GM23338 (cell line): ENCODE measurements around the gene OR2F1. TPM values are rescaled to one million over a fixed set of nuclear protein-coding genes. Genes with fewer than 3 reads are reported as not detected.

ENCODE experiments used
- ATAC-seq: fragments of 200-7000 bp; cut with Tn5 transposase; 3 replicates; pipeline ENCODE4 v1.9.1; 2020
- DNase-seq: peaks from one replicate; pipeline ENCODE4 v3.0.0-alpha.2; 2015; ENCODE audit warnings: low spot score
- H2AFZ ChIP-seq: fragments of 200-600 bp; sonication (generic); 2 replicates; pipeline ENCODE4 v1.8.0; 2016; ENCODE audit warnings: antibody characterized with exemption, mild to moderate bottlenecking, moderate library complexity
- H3F3A ChIP-seq: fragments of 200-600 bp; sonication (generic); replicated peaks from 2 replicates; pipeline ENCODE4 v1.8.0; 2017; ENCODE audit warnings: antibody characterized with exemption, mixed run types, low read depth
- H3K27ac ChIP-seq: fragments of 200-600 bp; sonication (generic); 2 replicates; pipeline ENCODE4 v1.6.1; 2016; ENCODE audit warnings: low read depth
- H3K27me3 ChIP-seq: fragments of 200-600 bp; sonication (generic); 2 replicates; pipeline ENCODE4 v1.8.0; 2016; ENCODE audit warnings: mild to moderate bottlenecking, mixed run types, moderate library complexity; ENCODE audit not compliant: insufficient read depth
- H3K36me3 ChIP-seq: fragments of 200-600 bp; sonication (generic); 2 replicates; pipeline ENCODE4 v1.8.0; 2016; ENCODE audit warnings: mild to moderate bottlenecking; ENCODE audit not compliant: insufficient read depth
- H3K4me1 ChIP-seq: fragments of 200-600 bp; sonication (generic); 2 replicates; pipeline ENCODE4 v1.8.0; 2016; ENCODE audit warnings: mild to moderate bottlenecking, moderate library complexity; ENCODE audit not compliant: insufficient read depth
- H3K4me2 ChIP-seq: fragments of 200-600 bp; sonication (generic); 2 replicates; pipeline ENCODE4 v1.7.1; 2017; ENCODE audit warnings: mixed run types
- H3K4me3 ChIP-seq: fragments of 200-600 bp; sonication (generic); 2 replicates; pipeline ENCODE4 v1.6.1; 2016; ENCODE audit warnings: mixed run types
- H3K79me2 ChIP-seq: fragments of 200-600 bp; sonication (generic); replicated peaks from 2 replicates; pipeline ENCODE4 v1.8.0; 2017; ENCODE audit warnings: mild to moderate bottlenecking; ENCODE audit not compliant: insufficient read depth
- H3K9me2 ChIP-seq: fragments of 200-600 bp; sonication (generic); 2 replicates; pipeline ENCODE4 v1.8.0; 2017; ENCODE audit not compliant: insufficient read depth
- H4K20me1 ChIP-seq: fragments of 200-600 bp; sonication (generic); replicated peaks from 2 replicates; pipeline ENCODE4 v1.8.0; 2017; ENCODE audit warnings: mild to moderate bottlenecking; ENCODE audit not compliant: insufficient read depth
- H3K27ac Mint-ChIP-seq: 2 replicates; pipeline ENCODE4 v1.8.0; 2020; ENCODE audit warnings: inconsistent platforms, mild to moderate bottlenecking, moderate library complexity, mixed read lengths
- H3K27me3 Mint-ChIP-seq: 3 replicates; pipeline ENCODE4 v1.8.0; 2022; ENCODE audit warnings: low read depth, mild to moderate bottlenecking, moderate library complexity, mixed read lengths, inconsistent platforms; ENCODE audit not compliant: insufficient read depth, poor library complexity
- H3K36me3 Mint-ChIP-seq: 3 replicates; pipeline ENCODE4 v1.8.0; 2021; ENCODE audit warnings: low read depth, mild to moderate bottlenecking, inconsistent platforms, moderate library complexity, mixed read lengths
- H3K4me1 Mint-ChIP-seq: 3 replicates; pipeline ENCODE4 v1.8.0; 2020; ENCODE audit warnings: mild to moderate bottlenecking, inconsistent platforms, mixed read lengths
- H3K4me3 Mint-ChIP-seq: 3 replicates; pipeline ENCODE4 v1.8.0; 2021; ENCODE audit warnings: moderate library complexity, mild to moderate bottlenecking, inconsistent platforms, mixed read lengths
- H3K9me3 Mint-ChIP-seq: 3 replicates; pipeline ENCODE4 v1.8.0; 2020; ENCODE audit warnings: moderate library complexity, mild to moderate bottlenecking, inconsistent platforms, mixed read lengths
- CREB1 ChIP-seq: fragments of 250-450 bp; sonication (Bioruptor Pico); IDR thresholded peaks from 2 replicates; pipeline ENCODE4 v1.5.0; 2020; ENCODE audit warnings: low read depth, mild to moderate bottlenecking, moderate library complexity
- EZH2 ChIP-seq: fragments of 200-600 bp; sonication (generic); IDR thresholded peaks from one replicate; pipeline ENCODE4 v1.8.0; 2017; ENCODE audit warnings: antibody characterized with exemption, mild to moderate bottlenecking, low read depth; ENCODE audit not compliant: unreplicated experiment
- EZH2phosphoT487 ChIP-seq: fragments of 200-600 bp; sonication (generic); IDR thresholded peaks from one replicate; pipeline ENCODE4 v1.8.1; 2018; ENCODE audit warnings: antibody characterized with exemption; ENCODE audit not compliant: unreplicated experiment
- JUNB ChIP-seq: IDR thresholded peaks from one replicate; pipeline ENCODE4 v1.6.1; 2016; ENCODE audit warnings: antibody characterized with exemption; ENCODE audit not compliant: unreplicated experiment
- NANOG ChIP-seq: IDR thresholded peaks from 2 replicates; pipeline ENCODE4 v1.6.1; 2016; ENCODE audit warnings: antibody characterized with exemption, borderline replicate concordance
- POLR2AphosphoS5 ChIP-seq: IDR thresholded peaks from 2 replicates; pipeline ENCODE4 v1.6.1; 2016; ENCODE audit warnings: antibody characterized with exemption, low read depth
- STAT1 ChIP-seq: IDR thresholded peaks from one replicate; pipeline ENCODE4 v1.6.1; 2016; ENCODE audit warnings: antibody characterized with exemption; ENCODE audit not compliant: unreplicated experiment
- ZNF114 ChIP-seq: fragments of 250-450 bp; sonication (Bioruptor Pico); IDR thresholded peaks from 2 replicates; pipeline ENCODE4 v1.5.0; 2020; ENCODE audit warnings: mild to moderate bottlenecking, moderate library complexity
- ZNF331 ChIP-seq: fragments of 250-450 bp; sonication (Bioruptor Pico); IDR thresholded peaks from 2 replicates; pipeline ENCODE4 v1.5.0; 2020; ENCODE audit warnings: low read depth, mild to moderate bottlenecking, moderate library complexity
- long read RNA-seq: library from polyadenylated mRNA; unstranded; transcript quantifications from one replicate; pipeline ENCODE4 v2.0.0, GENCODE V29; 2020; ENCODE audit not compliant: unreplicated experiment
- polyA plus RNA-seq: library from polyadenylated mRNA; unstranded; fragments of >200 nt; fragmentation: Nextera tagmentation; extraction: Ambion mirVana; gene quantifications from 2 replicates; pipeline ENCODE4 v1.2.1, GENCODE V29; 2016
- total RNA-seq: library from RNA; depleted of rRNA; stranded (reverse); fragments of >200 nt; shearing (Covaris generic); gene quantifications from 2 replicates; pipeline ENCODE4 v1.2.3, GENCODE V29; 2014; rRNA removed
- TF ChIP-seq, protein P1 (sequence below): fragments of 250-450 bp; sonication (Bioruptor Pico); IDR thresholded peaks from 2 replicates; pipeline ENCODE4 v1.5.0; 2020; ENCODE audit warnings: mild to moderate bottlenecking, moderate library complexity
- TF ChIP-seq, protein P2 (sequence below), 2 experiments: fragments of 200-600 bp in 1 of 2; sonication (generic) in 1 of 2; conservative IDR thresholded peaks; 2 replicates each; pipeline versions ENCODE4 v1.5.1 to v1.6.1; 2016 to 2017; ENCODE audit warnings: antibody characterized with exemption in 2 of 2, low read depth in 2 of 2, mild to moderate bottlenecking in 2 of 2, moderate library complexity in 1 of 2
- TF ChIP-seq, protein P3 (sequence below): IDR thresholded peaks from 2 replicates; pipeline ENCODE4 v1.6.1; 2016; ENCODE audit warnings: antibody characterized with exemption
- TF ChIP-seq, protein P4 (sequence below): IDR thresholded peaks from one replicate; pipeline ENCODE4 v1.6.1; 2018; ENCODE audit warnings: antibody characterized with exemption; ENCODE audit not compliant: unreplicated experiment

OR2F1 gene, protein sequence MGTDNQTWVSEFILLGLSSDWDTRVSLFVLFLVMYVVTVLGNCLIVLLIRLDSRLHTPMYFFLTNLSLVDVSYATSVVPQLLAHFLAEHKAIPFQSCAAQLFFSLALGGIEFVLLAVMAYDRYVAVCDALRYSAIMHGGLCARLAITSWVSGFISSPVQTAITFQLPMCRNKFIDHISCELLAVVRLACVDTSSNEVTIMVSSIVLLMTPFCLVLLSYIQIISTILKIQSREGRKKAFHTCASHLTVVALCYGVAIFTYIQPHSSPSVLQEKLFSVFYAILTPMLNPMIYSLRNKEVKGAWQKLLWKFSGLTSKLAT
- total RNA-seq (0.04 TPM in 1 of 2 replicates, not detected in the other), polyA plus RNA-seq (not detected in 2 replicates)
- long read RNA-seq, partial matches to known transcripts: 0 of 1 reads
- long read RNA-seq, other reads (novel, unspliced or antisense): 0 of 1 reads

DNA sequence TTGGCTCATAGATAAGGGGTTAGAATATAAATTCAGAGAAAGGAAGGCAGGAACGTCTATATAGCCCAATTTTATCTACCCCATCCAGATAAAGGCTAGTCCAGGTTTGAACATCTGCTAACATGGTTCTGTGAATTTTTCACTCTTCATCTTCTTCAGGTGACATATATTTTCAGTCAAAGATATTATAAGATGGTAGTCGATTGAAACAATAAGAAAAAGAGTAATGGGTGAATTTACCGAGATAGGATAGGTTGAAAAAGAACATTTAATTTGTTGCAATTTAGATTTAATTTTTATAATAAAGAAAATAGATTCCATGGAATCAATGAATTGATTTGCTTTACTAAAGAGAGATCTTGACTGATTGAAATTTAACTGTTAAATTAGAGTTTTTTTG, at the start of gene OR2F1:
TSS of gene OR2F1 (plus strand) at position 301 of the 400 bp plus-strand sequence. CDS start 5,127 bp downstream, outside the sequence.
- Mint-ChIP-seq H3K9me3 (no peaks in the 10 kb centered on the region; the same call in 2 of the 3 replicates), H3K36me3 (no peaks in the 10 kb centered on the region), H3K4me1 (peaks cover 16% of the 10 kb centered on the region), H3K27me3 (no peaks in the 10 kb centered on the region), H3K27ac (no peak within 1 kb of the TSS), H3K4me3 (no peak within 1 kb of the TSS)
- Histone ChIP-seq H3K4me1 (peaks cover 3% of the 10 kb centered on the region; the same call in 1 of the 2 replicates), H3K4me3 (no peak within 1 kb of the TSS), H2AFZ (peak within 1 kb of the TSS; percentile 3; the same call in 1 of the 2 replicates), H3K36me3 (no peaks in the 10 kb centered on the region), H3K4me2 (no peak within 1 kb of the TSS), H3F3A (no peaks in the 10 kb centered on the region), H4K20me1 (no peaks in the 10 kb centered on the region), H3K9me2 (peaks cover 5% of the 10 kb centered on the region), H3K27ac (no peak within 1 kb of the TSS), H3K27me3 (no peaks in the 10 kb centered on the region), H3K79me2 (no peaks in the 10 kb centered on the region)
- ATAC-seq (no peak), DNase-seq (no peak)
- TF ChIP-seq ZNF114 (CRISPR knock-in tag): no peak
- TF ChIP-seq, protein P1, sequence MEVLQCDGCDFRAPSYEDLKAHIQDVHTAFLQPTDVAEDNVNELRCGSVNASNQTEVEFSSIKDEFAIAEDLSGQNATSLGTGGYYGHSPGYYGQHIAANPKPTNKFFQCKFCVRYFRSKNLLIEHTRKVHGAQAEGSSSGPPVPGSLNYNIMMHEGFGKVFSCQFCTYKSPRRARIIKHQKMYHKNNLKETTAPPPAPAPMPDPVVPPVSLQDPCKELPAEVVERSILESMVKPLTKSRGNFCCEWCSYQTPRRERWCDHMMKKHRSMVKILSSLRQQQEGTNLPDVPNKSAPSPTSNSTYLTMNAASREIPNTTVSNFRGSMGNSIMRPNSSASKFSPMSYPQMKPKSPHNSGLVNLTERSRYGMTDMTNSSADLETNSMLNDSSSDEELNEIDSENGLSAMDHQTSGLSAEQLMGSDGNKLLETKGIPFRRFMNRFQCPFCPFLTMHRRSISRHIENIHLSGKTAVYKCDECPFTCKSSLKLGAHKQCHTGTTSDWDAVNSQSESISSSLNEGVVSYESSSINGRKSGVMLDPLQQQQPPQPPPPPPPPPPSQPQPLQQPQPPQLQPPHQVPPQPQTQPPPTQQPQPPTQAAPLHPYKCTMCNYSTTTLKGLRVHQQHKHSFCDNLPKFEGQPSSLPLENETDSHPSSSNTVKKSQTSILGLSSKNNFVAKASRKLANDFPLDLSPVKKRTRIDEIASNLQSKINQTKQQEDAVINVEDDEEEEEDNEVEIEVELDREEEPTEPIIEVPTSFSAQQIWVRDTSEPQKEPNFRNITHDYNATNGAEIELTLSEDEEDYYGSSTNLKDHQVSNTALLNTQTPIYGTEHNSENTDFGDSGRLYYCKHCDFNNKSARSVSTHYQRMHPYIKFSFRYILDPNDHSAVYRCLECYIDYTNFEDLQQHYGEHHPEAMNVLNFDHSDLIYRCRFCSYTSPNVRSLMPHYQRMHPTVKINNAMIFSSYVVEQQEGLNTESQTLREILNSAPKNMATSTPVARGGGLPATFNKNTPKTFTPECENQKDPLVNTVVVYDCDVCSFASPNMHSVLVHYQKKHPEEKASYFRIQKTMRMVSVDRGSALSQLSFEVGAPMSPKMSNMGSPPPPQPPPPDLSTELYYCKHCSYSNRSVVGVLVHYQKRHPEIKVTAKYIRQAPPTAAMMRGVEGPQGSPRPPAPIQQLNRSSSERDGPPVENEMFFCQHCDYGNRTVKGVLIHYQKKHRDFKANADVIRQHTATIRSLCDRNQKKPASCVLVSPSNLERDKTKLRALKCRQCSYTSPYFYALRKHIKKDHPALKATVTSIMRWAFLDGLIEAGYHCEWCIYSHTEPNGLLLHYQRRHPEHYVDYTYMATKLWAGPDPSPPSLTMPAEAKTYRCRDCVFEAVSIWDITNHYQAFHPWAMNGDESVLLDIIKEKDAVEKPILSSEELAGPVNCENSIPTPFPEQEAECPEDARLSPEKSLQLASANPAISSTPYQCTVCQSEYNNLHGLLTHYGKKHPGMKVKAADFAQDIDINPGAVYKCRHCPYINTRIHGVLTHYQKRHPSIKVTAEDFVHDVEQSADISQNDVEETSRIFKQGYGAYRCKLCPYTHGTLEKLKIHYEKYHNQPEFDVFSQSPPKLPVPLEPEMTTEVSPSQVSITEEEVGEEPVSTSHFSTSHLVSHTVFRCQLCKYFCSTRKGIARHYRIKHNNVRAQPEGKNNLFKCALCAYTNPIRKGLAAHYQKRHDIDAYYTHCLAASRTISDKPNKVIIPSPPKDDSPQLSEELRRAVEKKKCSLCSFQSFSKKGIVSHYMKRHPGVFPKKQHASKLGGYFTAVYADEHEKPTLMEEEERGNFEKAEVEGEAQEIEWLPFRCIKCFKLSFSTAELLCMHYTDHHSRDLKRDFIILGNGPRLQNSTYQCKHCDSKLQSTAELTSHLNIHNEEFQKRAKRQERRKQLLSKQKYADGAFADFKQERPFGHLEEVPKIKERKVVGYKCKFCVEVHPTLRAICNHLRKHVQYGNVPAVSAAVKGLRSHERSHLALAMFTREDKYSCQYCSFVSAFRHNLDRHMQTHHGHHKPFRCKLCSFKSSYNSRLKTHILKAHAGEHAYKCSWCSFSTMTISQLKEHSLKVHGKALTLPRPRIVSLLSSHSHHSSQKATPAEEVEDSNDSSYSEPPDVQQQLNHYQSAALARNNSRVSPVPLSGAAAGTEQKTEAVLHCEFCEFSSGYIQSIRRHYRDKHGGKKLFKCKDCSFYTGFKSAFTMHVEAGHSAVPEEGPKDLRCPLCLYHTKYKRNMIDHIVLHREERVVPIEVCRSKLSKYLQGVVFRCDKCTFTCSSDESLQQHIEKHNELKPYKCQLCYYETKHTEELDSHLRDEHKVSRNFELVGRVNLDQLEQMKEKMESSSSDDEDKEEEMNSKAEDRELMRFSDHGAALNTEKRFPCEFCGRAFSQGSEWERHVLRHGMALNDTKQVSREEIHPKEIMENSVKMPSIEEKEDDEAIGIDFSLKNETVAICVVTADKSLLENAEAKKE (CRISPR knock-in tag): no peak
- TF ChIP-seq JUNB: no peak
- no peak for TF ChIP-seq NANOG
- TF ChIP-seq, protein P2, sequence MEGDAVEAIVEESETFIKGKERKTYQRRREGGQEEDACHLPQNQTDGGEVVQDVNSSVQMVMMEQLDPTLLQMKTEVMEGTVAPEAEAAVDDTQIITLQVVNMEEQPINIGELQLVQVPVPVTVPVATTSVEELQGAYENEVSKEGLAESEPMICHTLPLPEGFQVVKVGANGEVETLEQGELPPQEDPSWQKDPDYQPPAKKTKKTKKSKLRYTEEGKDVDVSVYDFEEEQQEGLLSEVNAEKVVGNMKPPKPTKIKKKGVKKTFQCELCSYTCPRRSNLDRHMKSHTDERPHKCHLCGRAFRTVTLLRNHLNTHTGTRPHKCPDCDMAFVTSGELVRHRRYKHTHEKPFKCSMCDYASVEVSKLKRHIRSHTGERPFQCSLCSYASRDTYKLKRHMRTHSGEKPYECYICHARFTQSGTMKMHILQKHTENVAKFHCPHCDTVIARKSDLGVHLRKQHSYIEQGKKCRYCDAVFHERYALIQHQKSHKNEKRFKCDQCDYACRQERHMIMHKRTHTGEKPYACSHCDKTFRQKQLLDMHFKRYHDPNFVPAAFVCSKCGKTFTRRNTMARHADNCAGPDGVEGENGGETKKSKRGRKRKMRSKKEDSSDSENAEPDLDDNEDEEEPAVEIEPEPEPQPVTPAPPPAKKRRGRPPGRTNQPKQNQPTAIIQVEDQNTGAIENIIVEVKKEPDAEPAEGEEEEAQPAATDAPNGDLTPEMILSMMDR (conservative IDR thresholded peaks at IDR 0.05; ENCODE audit: low read depth in 2 of 2): no peak
- TF ChIP-seq, protein P3, sequence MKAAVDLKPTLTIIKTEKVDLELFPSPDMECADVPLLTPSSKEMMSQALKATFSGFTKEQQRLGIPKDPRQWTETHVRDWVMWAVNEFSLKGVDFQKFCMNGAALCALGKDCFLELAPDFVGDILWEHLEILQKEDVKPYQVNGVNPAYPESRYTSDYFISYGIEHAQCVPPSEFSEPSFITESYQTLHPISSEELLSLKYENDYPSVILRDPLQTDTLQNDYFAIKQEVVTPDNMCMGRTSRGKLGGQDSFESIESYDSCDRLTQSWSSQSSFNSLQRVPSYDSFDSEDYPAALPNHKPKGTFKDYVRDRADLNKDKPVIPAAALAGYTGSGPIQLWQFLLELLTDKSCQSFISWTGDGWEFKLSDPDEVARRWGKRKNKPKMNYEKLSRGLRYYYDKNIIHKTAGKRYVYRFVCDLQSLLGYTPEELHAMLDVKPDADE: no peak
- TF ChIP-seq, protein P4, sequence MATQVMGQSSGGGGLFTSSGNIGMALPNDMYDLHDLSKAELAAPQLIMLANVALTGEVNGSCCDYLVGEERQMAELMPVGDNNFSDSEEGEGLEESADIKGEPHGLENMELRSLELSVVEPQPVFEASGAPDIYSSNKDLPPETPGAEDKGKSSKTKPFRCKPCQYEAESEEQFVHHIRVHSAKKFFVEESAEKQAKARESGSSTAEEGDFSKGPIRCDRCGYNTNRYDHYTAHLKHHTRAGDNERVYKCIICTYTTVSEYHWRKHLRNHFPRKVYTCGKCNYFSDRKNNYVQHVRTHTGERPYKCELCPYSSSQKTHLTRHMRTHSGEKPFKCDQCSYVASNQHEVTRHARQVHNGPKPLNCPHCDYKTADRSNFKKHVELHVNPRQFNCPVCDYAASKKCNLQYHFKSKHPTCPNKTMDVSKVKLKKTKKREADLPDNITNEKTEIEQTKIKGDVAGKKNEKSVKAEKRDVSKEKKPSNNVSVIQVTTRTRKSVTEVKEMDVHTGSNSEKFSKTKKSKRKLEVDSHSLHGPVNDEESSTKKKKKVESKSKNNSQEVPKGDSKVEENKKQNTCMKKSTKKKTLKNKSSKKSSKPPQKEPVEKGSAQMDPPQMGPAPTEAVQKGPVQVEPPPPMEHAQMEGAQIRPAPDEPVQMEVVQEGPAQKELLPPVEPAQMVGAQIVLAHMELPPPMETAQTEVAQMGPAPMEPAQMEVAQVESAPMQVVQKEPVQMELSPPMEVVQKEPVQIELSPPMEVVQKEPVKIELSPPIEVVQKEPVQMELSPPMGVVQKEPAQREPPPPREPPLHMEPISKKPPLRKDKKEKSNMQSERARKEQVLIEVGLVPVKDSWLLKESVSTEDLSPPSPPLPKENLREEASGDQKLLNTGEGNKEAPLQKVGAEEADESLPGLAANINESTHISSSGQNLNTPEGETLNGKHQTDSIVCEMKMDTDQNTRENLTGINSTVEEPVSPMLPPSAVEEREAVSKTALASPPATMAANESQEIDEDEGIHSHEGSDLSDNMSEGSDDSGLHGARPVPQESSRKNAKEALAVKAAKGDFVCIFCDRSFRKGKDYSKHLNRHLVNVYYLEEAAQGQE: no peak
- no peak for TF ChIP-seq ZNF331 (CRISPR knock-in tag)
- no peak for TF ChIP-seq EZH2
- no peak for TF ChIP-seq EZH2phosphoT487
- no peak for TF ChIP-seq CREB1 (CRISPR knock-in tag)
- TF ChIP-seq POLR2AphosphoS5: no peak
- TF ChIP-seq STAT1: no peak
